Measurements from ENCODE around the gene RNF123.

RNF123 gene

DNA sequence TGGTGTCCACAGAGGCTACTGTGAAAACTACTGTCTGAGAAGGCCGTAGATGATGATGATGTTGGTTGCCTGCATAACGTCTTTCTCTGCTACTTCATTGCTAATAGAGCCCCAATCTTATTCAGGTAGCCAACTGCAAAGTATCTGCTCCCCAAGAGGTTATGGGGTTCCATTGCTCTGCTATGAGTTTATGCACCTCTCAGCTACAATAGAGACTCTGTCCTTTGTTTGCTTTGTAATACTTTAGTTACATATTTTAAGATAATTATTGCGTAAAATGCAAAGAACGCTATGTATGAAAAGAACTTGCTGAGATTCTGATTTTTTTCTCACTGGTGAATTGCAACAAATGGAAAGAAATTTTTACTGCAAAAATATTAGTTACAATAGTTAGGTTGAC lies 62.1 kb downstream of the RNF123 start:
- no peak for DNase-seq (ENCODE audit: low read depth, low spot score)
- TF ChIP-seq SUZ12 (IDR thresholded peaks at IDR 0.05; ENCODE audit: extremely low read depth, insufficient read depth, insufficient read length) (no peak), ZNF274 (IDR thresholded peaks at IDR 0.05; ENCODE audit: low read depth, low read length) (no peak), YY1 (IDR thresholded peaks at IDR 0.05; ENCODE audit: insufficient read depth, insufficient read length) (no peak)
- Histone ChIP-seq H3K9ac (ENCODE audit: insufficient read length, low read depth) (no peak overlapping the region), H3K27me3 (ENCODE audit: insufficient read depth, insufficient read length) (no peaks in the 10 kb centered on the region), H3K36me3 (ENCODE audit: insufficient read depth, insufficient read length, low read length) (peaks cover 12% of the 10 kb centered on the region), H3K4me1 (ENCODE audit: insufficient read depth, insufficient read length) (no peaks in the 10 kb centered on the region), H3K4me3 (ENCODE audit: insufficient read length, low read depth) (no peak overlapping the region), H3K9me3 (ENCODE audit: insufficient read depth, low read length) (no peaks in the 10 kb centered on the region)

GRCh38 chr3:49754536-49754935 lies 65.2 kb downstream of the RNF123 start:
- TF ChIP-seq YY1 (IDR thresholded peaks at IDR 0.05; ENCODE audit: insufficient read depth, insufficient read length) (no peak), ZNF274 (IDR thresholded peaks at IDR 0.05; ENCODE audit: low read depth, low read length) (no peak), SUZ12 (IDR thresholded peaks at IDR 0.05; ENCODE audit: extremely low read depth, insufficient read depth, insufficient read length) (no peak)
- H3K36me3 ChIP-seq (ENCODE audit: insufficient read depth, insufficient read length, low read length), result peaks cover 9% of the 10 kb centered on the region
- no peaks in the 10 kb centered on the region for H3K9me3 ChIP-seq (ENCODE audit: insufficient read depth, low read length)
- no peak overlapping the region for H3K4me3 ChIP-seq (ENCODE audit: insufficient read length, low read depth)
- no peak for DNase-seq (ENCODE audit: low read depth, low spot score)
- H3K27me3 ChIP-seq (ENCODE audit: insufficient read depth, insufficient read length), result no peaks in the 10 kb centered on the region
- no peak overlapping the region for H3K9ac ChIP-seq (ENCODE audit: insufficient read length, low read depth)
- H3K4me1 ChIP-seq (ENCODE audit: insufficient read depth, insufficient read length), result no peaks in the 10 kb centered on the region

GRCh38 chr3:49756036-49756435 lies 66.7 kb downstream of the RNF123 start:
- TF ChIP-seq ZNF274 (IDR thresholded peaks at IDR 0.05; ENCODE audit: low read depth, low read length), result no peak
- TF ChIP-seq SUZ12 (IDR thresholded peaks at IDR 0.05; ENCODE audit: extremely low read depth, insufficient read depth, insufficient read length), result no peak
- TF ChIP-seq YY1 (IDR thresholded peaks at IDR 0.05; ENCODE audit: insufficient read depth, insufficient read length), result no peak
- no peaks in the 10 kb centered on the region for H3K27me3 ChIP-seq (ENCODE audit: insufficient read depth, insufficient read length)
- H3K36me3 ChIP-seq (ENCODE audit: insufficient read depth, insufficient read length, low read length), result peaks cover 17% of the 10 kb centered on the region
- no peak overlapping the region for H3K9ac ChIP-seq (ENCODE audit: insufficient read length, low read depth)
- DNase-seq (ENCODE audit: low read depth, low spot score), result no peak
- no peaks in the 10 kb centered on the region for H3K9me3 ChIP-seq (ENCODE audit: insufficient read depth, low read length)
- no peak overlapping the region for H3K4me3 ChIP-seq (ENCODE audit: insufficient read length, low read depth)
- H3K4me1 ChIP-seq (ENCODE audit: insufficient read depth, insufficient read length), result no peaks in the 10 kb centered on the region

DNA sequence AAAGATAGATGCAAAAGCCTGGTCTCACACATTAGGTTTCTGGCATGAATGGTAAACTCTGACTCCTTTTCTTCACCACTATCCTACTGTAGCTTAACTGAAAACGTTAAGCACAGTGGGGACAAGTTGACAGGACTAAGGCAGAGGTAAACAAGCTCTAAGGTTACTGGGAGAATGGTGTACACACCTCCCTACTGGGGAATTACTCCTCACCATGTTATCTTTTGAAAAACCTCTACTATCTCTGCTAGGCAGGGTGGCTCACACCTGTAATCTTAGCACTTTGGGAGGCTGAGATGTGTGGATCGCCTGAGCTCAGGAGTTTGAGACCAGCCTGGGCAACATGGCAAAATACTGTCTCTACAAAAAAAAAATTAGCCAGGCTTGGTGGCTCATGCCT lies 67.8 kb downstream of the RNF123 start:
- no peak overlapping the region for H3K4me3 ChIP-seq (ENCODE audit: insufficient read length, low read depth)
- no peaks in the 10 kb centered on the region for H3K27me3 ChIP-seq (ENCODE audit: insufficient read depth, insufficient read length)
- no peaks in the 10 kb centered on the region for H3K4me1 ChIP-seq (ENCODE audit: insufficient read depth, insufficient read length)
- H3K9ac ChIP-seq (ENCODE audit: insufficient read length, low read depth), result no peak overlapping the region
- DNase-seq (ENCODE audit: low read depth, low spot score), result no peak
- TF ChIP-seq YY1 (IDR thresholded peaks at IDR 0.05; ENCODE audit: insufficient read depth, insufficient read length) (no peak), SUZ12 (IDR thresholded peaks at IDR 0.05; ENCODE audit: extremely low read depth, insufficient read depth, insufficient read length) (no peak), ZNF274 (IDR thresholded peaks at IDR 0.05; ENCODE audit: low read depth, low read length) (no peak)
- H3K36me3 ChIP-seq (ENCODE audit: insufficient read depth, insufficient read length, low read length), result peaks cover 17% of the 10 kb centered on the region
- no peaks in the 10 kb centered on the region for H3K9me3 ChIP-seq (ENCODE audit: insufficient read depth, low read length)

DNA sequence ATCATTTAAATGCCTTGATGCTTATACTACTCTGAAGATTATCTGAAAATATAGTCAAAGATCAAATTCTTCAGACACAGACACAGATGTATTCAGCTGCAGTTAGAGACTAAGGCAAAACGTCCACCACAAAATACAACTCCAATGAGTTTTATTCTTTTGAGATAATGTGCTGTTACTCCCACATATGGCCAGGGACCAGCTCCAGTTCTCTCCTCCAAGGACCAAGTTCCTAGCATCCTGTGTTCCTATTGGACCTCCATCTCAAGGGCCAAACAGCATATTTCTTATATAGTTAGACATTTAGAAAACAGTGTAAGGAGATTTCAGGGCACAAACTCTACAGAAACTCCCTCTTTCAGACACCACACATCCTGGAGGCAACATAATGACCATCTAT lies 69.9 kb downstream of the RNF123 start:
- Histone ChIP-seq H3K4me1 (ENCODE audit: insufficient read depth, insufficient read length) (no peaks in the 10 kb centered on the region), H3K9ac (ENCODE audit: insufficient read length, low read depth) (no peak overlapping the region), H3K4me3 (ENCODE audit: insufficient read length, low read depth) (no peak overlapping the region), H3K27me3 (ENCODE audit: insufficient read depth, insufficient read length) (no peaks in the 10 kb centered on the region), H3K9me3 (ENCODE audit: insufficient read depth, low read length) (no peaks in the 10 kb centered on the region), H3K36me3 (ENCODE audit: insufficient read depth, insufficient read length, low read length) (peaks cover 19% of the 10 kb centered on the region)
- no peak for TF ChIP-seq SUZ12 (IDR thresholded peaks at IDR 0.05; ENCODE audit: extremely low read depth, insufficient read depth, insufficient read length)
- no peak for TF ChIP-seq YY1 (IDR thresholded peaks at IDR 0.05; ENCODE audit: insufficient read depth, insufficient read length)
- TF ChIP-seq ZNF274 (IDR thresholded peaks at IDR 0.05; ENCODE audit: low read depth, low read length), result no peak
- no peak for DNase-seq (ENCODE audit: low read depth, low spot score)

DNA sequence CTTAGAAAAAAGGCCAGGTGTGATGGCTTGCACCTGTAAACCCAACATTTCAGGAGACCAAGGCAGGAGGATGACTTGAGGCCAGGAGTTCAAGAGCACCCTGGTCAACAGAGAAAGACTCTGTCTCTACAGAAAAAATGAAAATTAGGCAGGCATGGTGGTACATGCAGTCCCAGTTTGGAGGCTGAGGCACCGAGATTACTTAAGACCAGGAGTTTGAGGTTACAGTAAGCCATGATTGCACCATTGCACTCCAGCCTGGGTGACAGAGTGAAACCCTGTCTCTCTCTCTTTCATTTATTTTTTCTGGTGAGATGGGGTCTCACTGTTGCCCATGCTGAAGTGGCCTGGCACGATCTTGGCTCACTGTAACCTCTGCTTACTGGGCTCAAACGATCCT lies 72.3 kb downstream of the RNF123 start:
- H3K4me1 ChIP-seq (ENCODE audit: insufficient read depth, insufficient read length), result no peaks in the 10 kb centered on the region
- DNase-seq (ENCODE audit: low read depth, low spot score), result no peak
- no peak overlapping the region for H3K4me3 ChIP-seq (ENCODE audit: insufficient read length, low read depth)
- H3K9me3 ChIP-seq (ENCODE audit: insufficient read depth, low read length), result no peaks in the 10 kb centered on the region
- TF ChIP-seq SUZ12 (IDR thresholded peaks at IDR 0.05; ENCODE audit: extremely low read depth, insufficient read depth, insufficient read length) (no peak), ZNF274 (IDR thresholded peaks at IDR 0.05; ENCODE audit: low read depth, low read length) (no peak), YY1 (IDR thresholded peaks at IDR 0.05; ENCODE audit: insufficient read depth, insufficient read length) (no peak)
- H3K9ac ChIP-seq (ENCODE audit: insufficient read length, low read depth), result no peak overlapping the region
- H3K36me3 ChIP-seq (ENCODE audit: insufficient read depth, insufficient read length, low read length), result peaks cover 22% of the 10 kb centered on the region
- no peaks in the 10 kb centered on the region for H3K27me3 ChIP-seq (ENCODE audit: insufficient read depth, insufficient read length)

DNA sequence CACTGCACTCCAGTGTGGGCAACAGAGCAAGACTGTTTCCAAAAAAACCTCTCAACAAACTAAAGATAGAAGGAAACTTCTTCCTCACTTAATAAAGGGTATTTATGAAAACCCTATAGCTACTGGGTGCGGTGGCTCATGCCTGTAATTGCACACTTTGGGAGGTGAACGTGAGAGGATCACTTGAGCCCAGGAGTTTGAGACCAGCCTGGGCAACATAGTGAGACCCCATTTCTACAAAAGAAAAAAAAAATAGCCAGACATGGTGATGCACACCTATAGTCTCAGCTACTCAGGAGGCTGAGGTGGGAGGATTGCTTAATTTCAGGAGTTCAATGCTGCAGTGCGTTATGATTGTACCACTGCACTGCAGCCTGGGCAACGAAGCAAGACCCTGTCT lies 74.6 kb downstream of the RNF123 start:
- Histone ChIP-seq H3K4me1 (ENCODE audit: insufficient read depth, insufficient read length) (no peaks in the 10 kb centered on the region), H3K9me3 (ENCODE audit: insufficient read depth, low read length) (no peaks in the 10 kb centered on the region), H3K36me3 (ENCODE audit: insufficient read depth, insufficient read length, low read length) (peaks cover 26% of the 10 kb centered on the region), H3K9ac (ENCODE audit: insufficient read length, low read depth) (no peak overlapping the region), H3K4me3 (ENCODE audit: insufficient read length, low read depth) (no peak overlapping the region), H3K27me3 (ENCODE audit: insufficient read depth, insufficient read length) (no peaks in the 10 kb centered on the region)
- no peak for DNase-seq (ENCODE audit: low read depth, low spot score)
- TF ChIP-seq YY1 (IDR thresholded peaks at IDR 0.05; ENCODE audit: insufficient read depth, insufficient read length) (no peak), ZNF274 (IDR thresholded peaks at IDR 0.05; ENCODE audit: low read depth, low read length) (no peak), SUZ12 (IDR thresholded peaks at IDR 0.05; ENCODE audit: extremely low read depth, insufficient read depth, insufficient read length) (no peak)
